Activated CD4-positive, CD25-positive, alpha-beta regulatory T cell treated with anti-CD3 and anti-CD28 coated beads, Interleukin-2, amount 50 U/mL, for 72 hours (primary cell): ENCODE data around the gene DCAF4L1.

Experiments used
- DNase-seq: peaks from one replicate; pipeline ENCODE4 v3.0.0; 2021

DCAF4L1 gene

DNA sequence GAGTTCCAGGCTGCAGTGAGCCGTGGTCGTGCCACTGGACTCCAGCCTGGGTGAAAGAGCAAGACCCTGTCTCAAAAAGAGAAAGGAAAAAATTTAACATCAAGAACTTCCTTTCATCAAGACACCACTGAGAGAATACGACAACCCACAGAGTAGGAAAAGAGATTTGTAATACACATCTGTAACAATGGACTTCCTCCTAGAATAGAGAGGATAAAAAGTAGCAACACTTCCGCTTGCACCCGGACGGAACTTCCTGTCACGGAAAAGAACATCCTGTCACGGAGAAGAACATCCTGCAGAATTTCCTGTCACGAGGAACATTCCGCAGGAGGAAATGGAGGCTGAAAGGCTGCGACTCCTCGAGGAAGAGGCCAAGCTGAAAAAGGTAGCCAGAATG is at the start of gene DCAF4L1:
Gene DCAF4L1 (plus strand): TSS at position 301 of the 400 bp plus-strand sequence. CDS start 37 bp downstream, at position 338.
- DNase-seq, result no peak

DNA sequence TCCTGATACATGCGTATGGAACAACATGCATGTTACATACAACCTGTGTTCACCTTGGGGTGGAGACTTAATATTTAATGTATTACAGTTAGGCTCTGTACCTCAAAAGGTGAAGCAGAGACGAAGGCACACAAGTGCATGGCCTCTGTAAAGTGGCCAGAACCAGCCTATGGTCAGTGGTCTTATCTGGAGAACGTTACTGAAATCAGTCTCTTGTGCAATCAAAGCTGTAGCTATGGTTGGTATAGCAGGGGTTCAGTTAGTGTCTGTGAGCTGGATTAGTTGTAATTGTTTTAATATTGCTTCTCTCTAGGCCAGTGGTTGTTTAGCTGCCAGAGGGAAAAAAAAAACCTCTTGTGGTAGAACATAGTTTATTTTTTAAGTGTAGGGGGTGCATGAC is 48.6 kb upstream of the DCAF4L1 start:
- DNase-seq, result no peak

- no peak for DNase-seq
Measured at GRCh38 chr4:41933997-41934503, 47.5 kb upstream of the DCAF4L1 start.

DNA sequence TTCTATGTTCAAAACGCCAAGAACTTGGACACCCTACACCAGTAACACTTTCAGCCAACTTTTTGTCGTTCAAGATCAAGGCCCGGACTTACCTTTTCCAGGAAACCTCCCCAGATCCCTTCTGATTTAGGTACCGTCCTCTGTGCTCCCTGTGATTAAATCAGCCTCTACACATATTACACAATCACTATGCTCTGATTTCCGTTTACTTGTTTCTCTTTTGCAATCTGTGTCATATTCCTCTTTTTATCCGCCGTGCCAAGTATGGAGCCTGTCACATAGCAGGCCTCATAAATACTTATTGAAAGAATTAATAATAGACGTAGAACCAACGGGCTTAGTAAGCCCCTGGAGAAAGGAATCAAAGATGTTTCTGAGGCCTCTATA is 47.0 kb upstream of the DCAF4L1 start:
- no peak for DNase-seq

DNA sequence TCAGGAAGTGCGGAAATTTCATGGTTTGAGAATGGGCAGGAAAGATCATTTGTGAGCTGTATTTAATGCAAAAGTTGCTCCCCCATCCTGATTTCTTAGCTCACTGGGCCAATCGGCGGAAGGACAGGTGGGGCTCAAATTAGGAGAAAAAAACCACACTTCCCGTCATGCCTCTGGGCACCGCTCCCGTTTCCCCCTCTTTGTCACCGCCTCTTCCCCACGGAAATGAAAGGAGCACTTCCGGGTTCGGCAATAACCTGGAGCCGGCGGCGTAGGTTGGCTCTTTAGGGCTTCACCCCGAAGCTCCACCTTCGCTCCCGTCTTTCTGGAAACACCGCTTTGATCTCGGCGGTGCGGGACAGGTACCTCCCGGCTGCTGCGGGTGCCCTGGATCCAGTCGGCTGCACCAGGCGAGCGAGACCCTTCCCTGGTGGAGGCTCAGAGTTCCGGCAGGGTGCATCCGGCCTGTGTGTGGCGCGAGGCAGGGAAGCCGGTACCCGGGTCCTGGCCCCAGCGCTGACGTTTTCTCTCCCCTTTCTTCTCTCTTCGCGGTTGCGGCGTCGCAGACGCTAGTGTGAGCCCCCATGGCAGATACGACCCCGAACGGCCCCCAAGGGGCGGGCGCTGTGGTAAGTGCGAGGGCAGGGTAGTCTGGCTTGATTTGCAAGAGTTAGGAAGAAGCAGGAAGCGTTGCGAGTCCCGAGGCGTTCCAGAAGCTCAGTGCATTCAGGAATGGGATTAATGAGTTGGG is 46.5 kb upstream of the DCAF4L1 start, which contains the start of gene TMEM33:
Gene TMEM33 (plus strand): TSS at position 529 of the 751 bp plus-strand sequence. CDS start 56 bp downstream, at position 585.
- DNase-seq, result peak; percentile 77

DNA sequence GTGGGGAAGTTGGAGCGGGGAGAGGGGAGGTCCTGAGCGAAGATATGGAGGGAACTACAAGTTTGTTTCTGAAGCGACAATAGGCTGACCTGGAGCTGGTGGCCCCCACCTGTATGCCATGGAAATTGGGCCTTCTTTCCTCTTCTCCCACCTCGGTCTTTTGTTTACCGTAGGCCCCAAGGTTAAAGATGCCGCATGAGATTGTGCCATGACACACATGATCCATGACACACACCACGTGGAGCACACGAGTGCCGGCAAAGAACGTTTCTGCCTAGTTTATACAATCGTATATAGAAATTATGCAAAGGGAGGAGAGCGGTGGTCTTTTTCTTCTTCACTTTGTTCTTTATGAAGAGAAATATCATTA is 45.9 kb upstream of the DCAF4L1 start:
- no peak for DNase-seq

GRCh38 chr4:41939016-41939626 is 42.4 kb upstream of the DCAF4L1 start:
- DNase-seq, result no peak

GRCh38 chr4:41940834-41941233 is 40.7 kb upstream of the DCAF4L1 start:
- DNase-seq, result no peak

- no peak for DNase-seq
Measured at GRCh38 chr4:41943506-41943905, 38.0 kb upstream of the DCAF4L1 start.

- no peak for DNase-seq
Measured at GRCh38 chr4:41944089-41944488, 37.5 kb upstream of the DCAF4L1 start.

DNA sequence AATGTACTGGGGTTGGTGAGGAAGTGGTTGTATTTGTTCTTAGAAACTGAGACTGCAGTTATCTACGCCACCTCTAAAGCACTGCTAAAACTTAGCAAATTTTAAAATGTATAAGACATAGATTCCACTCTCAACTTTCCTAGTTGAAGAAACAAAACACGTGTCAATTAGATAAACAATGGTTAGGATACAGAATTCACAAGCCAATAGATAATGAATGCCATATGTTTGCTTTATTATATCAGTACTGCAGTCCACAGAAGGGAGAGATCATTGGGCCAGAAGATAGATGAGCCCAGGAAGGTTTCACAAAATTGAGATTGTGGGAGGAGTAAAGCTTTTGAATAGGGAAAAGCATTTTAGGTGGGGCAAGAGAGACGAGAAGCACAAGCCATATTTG is 32.0 kb upstream of the DCAF4L1 start:
- DNase-seq, result no peak

DNA sequence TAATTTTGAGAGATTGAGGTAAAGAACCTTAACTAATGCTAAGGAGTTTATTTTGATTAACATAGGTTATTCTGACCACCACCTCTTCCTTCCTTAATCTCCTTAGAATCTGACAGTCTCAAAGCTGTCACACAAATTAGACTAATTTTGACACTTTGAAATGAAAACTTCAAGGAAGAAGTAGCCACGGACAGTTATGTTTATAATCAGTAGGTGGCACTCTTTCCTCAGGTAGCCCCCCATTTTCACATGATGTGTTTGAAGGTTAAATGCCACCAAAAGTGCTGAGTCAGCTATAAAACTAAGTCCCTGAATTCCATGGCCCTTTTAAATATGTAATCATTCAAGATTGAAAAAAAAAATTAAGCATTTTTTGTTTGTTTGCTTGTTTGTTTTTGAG is 23.9 kb upstream of the DCAF4L1 start:
- no peak for DNase-seq

DNA sequence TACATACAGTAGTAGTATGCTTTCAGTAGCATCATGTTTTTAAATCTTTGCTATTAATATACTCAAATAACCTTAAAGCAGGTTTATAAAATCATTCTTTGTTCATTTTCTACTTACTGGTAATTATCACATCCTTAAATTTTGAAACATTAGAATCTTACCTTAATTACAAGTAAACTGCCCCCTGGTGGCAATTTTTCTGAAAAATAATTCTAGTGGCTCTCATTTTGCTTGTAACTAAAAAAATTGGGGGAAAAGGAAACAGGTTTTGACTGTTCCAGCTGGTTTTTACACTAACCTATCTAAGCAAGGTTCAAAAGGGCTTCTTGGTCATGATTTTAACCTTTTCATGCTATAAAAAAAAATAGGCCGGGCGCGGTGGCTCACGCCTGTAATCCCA is 18.5 kb upstream of the DCAF4L1 start:
- DNase-seq, result no peak

DNA sequence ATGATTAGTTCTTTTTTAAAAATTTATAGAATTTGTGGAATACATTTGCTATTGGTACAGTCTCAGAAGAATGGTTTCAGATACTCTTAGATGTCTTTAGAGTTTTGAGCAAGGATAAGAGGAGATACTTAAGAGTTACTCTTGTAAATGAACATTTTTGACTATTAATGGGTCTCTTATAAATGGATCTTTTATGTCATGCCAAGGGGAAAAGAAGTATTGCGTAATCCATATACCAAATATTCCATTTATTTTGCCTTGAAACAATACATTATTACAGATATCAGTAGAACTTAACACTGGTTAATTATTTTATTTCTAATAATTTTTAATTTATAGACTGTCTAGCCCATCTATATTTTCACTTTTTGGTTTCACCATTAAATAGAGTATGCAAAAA is 17.2 kb upstream of the DCAF4L1 start:
- no peak for DNase-seq

DNA sequence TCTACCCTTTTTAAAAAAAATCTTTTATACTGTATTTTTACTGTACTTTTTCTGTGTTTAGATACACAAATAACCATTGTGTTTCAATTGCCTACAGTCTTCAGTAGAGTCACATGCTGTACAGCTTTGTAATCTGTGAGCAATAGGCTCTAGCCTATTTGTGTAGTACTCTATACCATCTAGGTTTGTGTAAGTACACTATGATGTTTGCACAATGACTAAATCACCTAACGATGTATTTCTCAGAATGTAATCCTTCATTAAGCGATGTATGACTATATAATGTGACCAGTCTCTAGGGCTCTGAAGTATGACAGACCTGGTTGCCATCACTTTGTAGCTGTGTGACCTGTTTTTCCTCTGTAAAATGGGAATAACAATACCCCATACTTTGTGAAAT is 14.2 kb upstream of the DCAF4L1 start:
- DNase-seq, result no peak

- no peak for DNase-seq
Measured at GRCh38 chr4:41969671-41970070, 11.9 kb upstream of the DCAF4L1 start.

DNA sequence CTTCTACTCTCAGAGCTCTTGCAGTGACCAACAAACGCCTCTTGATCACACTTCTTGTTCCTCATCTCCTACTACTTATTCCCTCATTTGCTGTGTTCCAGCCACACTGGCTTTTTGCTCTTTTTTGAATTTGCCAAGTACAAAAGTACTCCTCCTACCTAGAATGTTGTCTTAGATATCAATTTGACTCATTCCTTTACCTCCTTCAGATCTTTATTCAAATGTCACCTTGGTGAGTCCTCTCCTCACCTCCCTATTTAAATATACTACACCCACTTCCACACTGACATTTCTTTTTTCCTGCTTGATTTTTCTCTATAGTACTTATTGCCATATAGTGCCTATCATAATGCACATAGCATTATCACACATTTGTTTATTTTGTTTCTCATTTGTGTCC is 6.2 kb upstream of the DCAF4L1 start:
- no peak for DNase-seq

- DNase-seq, result no peak
Measured at GRCh38 chr4:41976775-41977516, 4.6 kb upstream of the DCAF4L1 start.

DNA sequence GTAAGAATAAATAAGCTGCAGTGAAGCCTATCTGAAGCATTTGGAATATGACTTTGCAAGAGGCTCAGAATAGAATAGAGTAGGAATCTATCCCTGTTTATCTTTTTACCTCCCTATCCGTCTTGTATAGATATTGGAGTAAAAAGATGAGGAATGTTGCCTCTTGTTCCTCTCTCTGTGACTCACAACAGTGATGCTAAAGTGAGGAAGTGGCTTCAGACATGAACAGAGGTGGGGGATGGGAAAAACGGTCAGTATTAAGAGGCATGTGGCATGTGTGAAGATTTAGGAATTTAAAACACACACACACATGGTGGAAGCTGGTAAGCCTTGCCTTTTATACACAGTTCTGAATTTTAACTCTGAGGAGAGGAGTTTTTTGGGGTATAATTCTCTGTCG is 3.8 kb upstream of the DCAF4L1 start:
- DNase-seq, result no peak

DNA sequence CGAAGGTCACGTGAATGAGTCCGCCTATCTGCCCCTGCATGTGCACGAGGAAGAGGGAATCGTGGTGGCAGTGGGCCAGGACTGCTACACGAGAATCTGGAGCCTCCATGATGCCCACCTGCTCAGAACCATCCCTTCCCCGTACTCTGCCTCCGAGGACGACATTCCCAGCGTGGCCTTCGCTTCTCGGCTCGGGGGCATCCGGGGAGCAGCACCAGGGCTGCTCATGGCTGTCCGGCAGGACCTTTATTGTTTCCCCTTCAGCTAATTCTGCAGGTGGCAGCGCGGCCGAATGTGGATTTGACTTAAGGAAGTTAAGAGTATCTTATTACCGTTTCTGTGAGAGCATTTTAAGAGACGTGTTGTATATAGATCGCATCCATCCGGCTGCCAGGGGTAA is 1.2 kb downstream of the DCAF4L1 start:
- no peak for DNase-seq

DNA sequence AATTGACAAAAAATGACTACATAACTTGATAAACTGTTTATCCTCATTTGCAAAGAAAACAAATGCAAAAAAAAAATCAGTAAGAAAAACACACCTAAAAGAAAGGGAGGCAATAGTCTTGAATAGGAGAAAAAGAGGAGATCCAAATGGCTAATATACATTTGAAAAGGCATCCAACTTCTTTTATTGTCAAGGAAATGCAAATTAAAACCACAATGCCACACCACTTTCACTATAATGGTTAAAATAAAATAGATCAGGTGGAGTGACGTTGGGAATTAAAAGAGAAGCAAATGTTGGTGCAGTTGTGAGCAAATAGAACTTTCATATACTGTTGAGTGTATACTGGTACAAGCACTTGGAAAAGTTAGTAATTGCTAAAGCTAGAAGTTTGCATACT is 3.6 kb downstream of the DCAF4L1 start:
- DNase-seq, result no peak

DNA sequence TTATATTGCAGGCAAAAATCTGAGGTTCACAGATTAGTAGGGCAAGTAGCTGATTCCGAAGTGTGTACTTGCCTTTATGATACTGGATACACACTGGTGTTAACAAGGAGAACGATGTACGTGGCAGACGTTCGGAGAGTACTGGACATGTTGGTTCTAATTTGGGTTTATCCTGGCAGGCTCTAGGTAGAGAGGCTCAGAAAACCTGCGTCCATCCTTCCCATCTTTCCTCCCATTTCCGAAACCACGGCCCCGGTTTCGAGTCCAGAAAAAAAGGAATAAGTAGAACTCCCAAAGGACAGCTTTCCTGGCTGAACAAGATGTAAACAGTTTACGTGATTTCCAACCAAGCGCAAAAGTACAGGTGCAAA is 8.4 kb downstream of the DCAF4L1 start:
- DNase-seq, result no peak

DNA sequence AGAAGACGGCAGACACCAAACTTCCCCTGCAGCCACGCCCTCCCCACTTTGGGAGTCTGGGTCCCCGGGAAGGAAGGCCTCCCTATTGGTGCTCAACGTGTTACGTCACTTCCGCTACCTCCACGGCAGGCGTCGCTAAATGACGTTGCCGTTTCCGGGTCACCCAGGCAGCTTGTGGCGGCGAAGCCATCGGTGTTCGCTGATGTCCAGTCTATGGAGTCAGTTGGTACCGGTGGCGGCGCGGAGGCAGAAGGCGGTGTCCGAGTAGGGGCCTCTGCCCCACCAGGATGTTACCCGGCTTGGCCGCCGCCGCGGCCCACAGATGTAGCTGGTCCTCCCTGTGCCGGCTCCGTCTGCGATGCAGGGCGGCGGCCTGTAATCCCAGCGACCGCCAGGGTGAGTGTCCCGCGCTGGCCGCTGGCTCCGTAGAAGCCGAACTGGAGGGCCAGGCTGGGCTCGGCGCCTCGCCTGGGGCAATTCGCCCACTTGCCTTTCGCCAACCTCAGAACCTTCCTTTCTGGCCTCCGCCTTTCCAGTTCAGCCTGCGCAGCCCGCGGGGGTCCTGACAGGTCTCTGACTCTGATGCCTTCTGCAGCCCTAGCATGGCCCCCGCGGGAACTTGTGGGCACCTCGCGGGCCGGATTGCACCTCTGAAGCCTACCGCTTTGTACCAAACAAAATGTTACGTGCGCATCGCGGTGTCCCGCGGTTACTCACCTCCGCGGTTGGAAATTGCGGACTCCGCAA is 9.0 kb downstream of the DCAF4L1 start, which contains the start of gene SLC30A9:
Gene SLC30A9 (plus strand): TSS at position 166 of the 747 bp plus-strand sequence. CDS start 122 bp downstream, at position 288.
- DNase-seq, result peak; percentile 89
